ENCODE measurements around the gene KRTAP2-1. TPM values are rescaled to one million over a fixed set of nuclear protein-coding genes. Genes with fewer than 3 reads are reported as not detected.

The KRTAP2-1 gene
- total and polyA plus RNA-seq, 2 donors from 2014 or later, result not detected

- Histone ChIP-seq H3K9me3 (ENCODE audit: control insufficient read depth in 2 of 3, insufficient read depth in 1 of 3, low read length in 3 of 3) (no peaks in the 10 kb centered on the region), H3K4me3 (ENCODE audit: low read length in 3 of 3) (no peak overlapping the region), H3K27me3 (ENCODE audit: control insufficient read depth, insufficient read depth, low read length) (no peaks in the 10 kb centered on the region), H3K4me1 (ENCODE audit: control insufficient read depth in 2 of 3, insufficient read depth in 2 of 3, low read depth in 1 of 3, low read length in 3 of 3) (no peaks in the 10 kb centered on the region), H3K36me3 (ENCODE audit: control insufficient read depth in 2 of 3, insufficient read depth in 3 of 3, low read length in 3 of 3) (no peaks in the 10 kb centered on the region), H3K9ac (ENCODE audit: low read length in 3 of 3) (no peak overlapping the region), H3K27ac (ENCODE audit: low read depth in 2 of 2, low read length in 2 of 2) (no peak overlapping the region)
- TF ChIP-seq CTCF (IDR thresholded peaks at IDR 0.05; ENCODE audit: borderline replicate concordance, extremely low read depth, insufficient read depth), result no peak
- FAIRE-seq, result no peak
- intact Hi-C loops (cut with DNase I), result no loop called here
- DNase-seq, result no peak
These were observed 34.6 kb downstream of the KRTAP2-1 start for GRCh38 chr17:41012326-41013120.

DNA sequence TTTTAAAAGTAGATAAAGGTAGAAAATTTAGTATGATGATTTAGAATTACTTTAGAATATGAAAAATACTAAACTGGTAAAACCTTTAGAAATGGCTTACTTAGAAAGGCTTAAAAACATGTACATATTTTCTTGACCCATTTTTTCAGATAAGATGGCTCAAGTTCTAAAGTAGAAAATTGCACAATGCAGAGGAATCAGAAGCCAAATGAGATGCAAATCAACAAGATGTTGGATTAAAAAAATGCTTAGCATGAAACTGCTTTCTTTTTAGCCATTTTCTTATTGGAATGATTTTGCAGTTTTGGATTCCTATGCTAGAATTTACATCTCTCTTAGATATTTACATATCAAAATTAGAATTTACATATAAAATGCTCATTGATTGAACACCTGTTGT, 36.7 kb downstream of the KRTAP2-1 start:
- no peak for TF ChIP-seq CTCF (IDR thresholded peaks at IDR 0.05; ENCODE audit: borderline replicate concordance, extremely low read depth, insufficient read depth)
- DNase-seq (no peak), FAIRE-seq (no peak)
- intact Hi-C loops (cut with DNase I), result no loop called here
- no peak overlapping the region for H3K4me3 ChIP-seq (ENCODE audit: low read length in 3 of 3)
- H3K4me1 ChIP-seq (ENCODE audit: control insufficient read depth in 2 of 3, insufficient read depth in 2 of 3, low read depth in 1 of 3, low read length in 3 of 3), result no peaks in the 10 kb centered on the region
- no peaks in the 10 kb centered on the region for H3K27me3 ChIP-seq (ENCODE audit: control insufficient read depth, insufficient read depth, low read length)
- H3K9ac ChIP-seq (ENCODE audit: low read length in 3 of 3), result no peak overlapping the region
- H3K9me3 ChIP-seq (ENCODE audit: control insufficient read depth in 2 of 3, insufficient read depth in 1 of 3, low read length in 3 of 3), result no peaks in the 10 kb centered on the region
- H3K36me3 ChIP-seq (ENCODE audit: control insufficient read depth in 2 of 3, insufficient read depth in 3 of 3, low read length in 3 of 3), result no peaks in the 10 kb centered on the region
- no peak overlapping the region for H3K27ac ChIP-seq (ENCODE audit: low read depth in 2 of 2, low read length in 2 of 2)

DNA sequence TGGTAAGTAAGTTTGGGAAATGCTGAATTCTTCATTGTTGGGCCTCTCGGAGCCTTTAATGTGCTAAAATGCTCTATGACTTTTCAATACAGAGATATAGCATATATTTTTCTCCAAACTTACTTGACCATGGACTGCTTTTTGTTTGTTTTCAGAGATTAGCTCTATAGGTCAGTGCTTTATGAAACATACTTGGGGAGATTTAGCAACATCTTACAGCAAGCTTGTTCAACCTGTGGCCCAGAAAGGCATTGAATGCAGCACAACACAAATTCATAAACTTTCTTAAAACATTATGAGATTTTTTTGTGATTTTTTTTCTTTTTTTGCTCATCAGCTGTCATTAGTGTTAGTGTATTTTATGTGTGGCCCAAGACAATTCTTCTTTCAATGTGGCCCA, 37.2 kb downstream of the KRTAP2-1 start:
- Histone ChIP-seq H3K27me3 (ENCODE audit: control insufficient read depth, insufficient read depth, low read length) (no peaks in the 10 kb centered on the region), H3K4me3 (ENCODE audit: low read length in 3 of 3) (no peak overlapping the region), H3K27ac (ENCODE audit: low read depth in 2 of 2, low read length in 2 of 2) (no peak overlapping the region), H3K36me3 (ENCODE audit: control insufficient read depth in 2 of 3, insufficient read depth in 3 of 3, low read length in 3 of 3) (no peaks in the 10 kb centered on the region), H3K9ac (ENCODE audit: low read length in 3 of 3) (no peak overlapping the region), H3K9me3 (ENCODE audit: control insufficient read depth in 2 of 3, insufficient read depth in 1 of 3, low read length in 3 of 3) (no peaks in the 10 kb centered on the region), H3K4me1 (ENCODE audit: control insufficient read depth in 2 of 3, insufficient read depth in 2 of 3, low read depth in 1 of 3, low read length in 3 of 3) (no peaks in the 10 kb centered on the region)
- FAIRE-seq, result no peak
- DNase-seq, result no peak
- no peak for TF ChIP-seq CTCF (IDR thresholded peaks at IDR 0.05; ENCODE audit: borderline replicate concordance, extremely low read depth, insufficient read depth)
- intact Hi-C loops (cut with DNase I), result no loop called here

All from kidney (tissue), 14 donors.